Measurements from ENCODE around the gene ATG5.
"Not testable (repeated sequence)": the region's sequence is repeated elsewhere in the genome, so short reads cannot be mapped to it uniquely, and the experiment has no call there.

DNA sequence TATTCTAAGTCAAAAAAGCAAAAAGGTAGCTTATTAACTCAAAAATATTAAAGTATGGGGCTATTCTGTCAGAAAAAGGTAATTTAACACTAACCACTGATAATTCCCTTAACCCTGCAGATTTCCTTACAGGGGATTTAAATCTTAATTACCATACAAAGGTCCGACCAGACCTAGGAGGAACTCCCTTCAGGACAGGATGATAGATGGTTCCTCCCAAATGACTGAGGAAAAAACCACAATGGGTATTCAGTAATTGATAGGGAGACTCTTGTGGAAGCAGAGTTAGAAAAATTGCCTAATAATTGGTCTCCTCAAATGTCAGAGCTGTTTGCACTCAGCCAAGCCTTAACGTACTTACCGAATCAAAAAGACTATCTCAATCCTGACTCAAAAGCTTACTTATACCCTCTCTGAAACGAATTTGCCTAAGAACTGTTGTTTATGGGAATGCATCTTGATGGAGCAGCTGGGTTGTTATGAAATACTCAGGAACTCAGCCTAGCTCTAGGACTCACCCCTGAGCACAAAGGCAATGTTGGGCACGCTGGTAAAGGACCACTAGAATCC lies 95.6 kb downstream of the ATG5 start:
- not testable (repeated sequence) for TF ChIP-seq EZH2phosphoT487 (IDR thresholded peaks at IDR 0.05; ENCODE audit: low read depth); CTCF (IDR thresholded peaks at IDR 0.05; ENCODE audit: low read depth, low read length)
